ENCODE data around the gene ADCY6.

Gene ADCY6

GRCh38 chr12:48788854-48789775, at the start of gene ADCY6:
Gene ADCY6 (minus strand): TSS chr12:48789089. CDS start chr12:48783434, 5,655 bp downstream.
- peak; percentile 17 to 51 for DNase-seq

GRCh38 chr12:48838048-48838447, 49.2 kb upstream of the ADCY6 start:
- no peak for DNase-seq

- no peak for DNase-seq
Measured at GRCh38 chr12:48832321-48833060, 43.6 kb upstream of the ADCY6 start.

- no peak for DNase-seq
Measured at GRCh38 chr12:48831257-48831656, 42.4 kb upstream of the ADCY6 start.

- no peak for DNase-seq
Measured at GRCh38 chr12:48828841-48829575, 40.1 kb upstream of the ADCY6 start.

DNA sequence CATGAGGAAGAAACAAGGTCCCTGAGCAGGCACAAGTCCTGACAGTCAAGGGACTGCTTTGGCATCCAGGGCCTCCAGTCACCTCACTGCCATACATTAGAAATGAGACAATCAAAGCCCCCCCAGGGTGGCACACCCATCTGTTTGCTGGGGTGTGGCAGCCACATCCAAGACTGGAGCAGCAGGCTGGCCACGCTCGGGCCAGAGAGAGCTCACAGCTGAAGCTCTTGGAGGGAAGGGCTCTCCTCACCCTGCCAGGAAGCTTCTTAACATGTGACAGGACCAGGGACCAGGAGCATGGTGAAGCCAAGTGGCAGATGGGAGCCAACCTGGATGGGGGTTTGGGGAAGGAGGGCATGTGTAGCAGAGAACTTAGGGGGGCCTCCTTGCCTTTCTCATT, 39.4 kb upstream of the ADCY6 start:
- no peak for DNase-seq

GRCh38 chr12:48827513-48828096, 38.7 kb upstream of the ADCY6 start:
- no peak for DNase-seq

DNA sequence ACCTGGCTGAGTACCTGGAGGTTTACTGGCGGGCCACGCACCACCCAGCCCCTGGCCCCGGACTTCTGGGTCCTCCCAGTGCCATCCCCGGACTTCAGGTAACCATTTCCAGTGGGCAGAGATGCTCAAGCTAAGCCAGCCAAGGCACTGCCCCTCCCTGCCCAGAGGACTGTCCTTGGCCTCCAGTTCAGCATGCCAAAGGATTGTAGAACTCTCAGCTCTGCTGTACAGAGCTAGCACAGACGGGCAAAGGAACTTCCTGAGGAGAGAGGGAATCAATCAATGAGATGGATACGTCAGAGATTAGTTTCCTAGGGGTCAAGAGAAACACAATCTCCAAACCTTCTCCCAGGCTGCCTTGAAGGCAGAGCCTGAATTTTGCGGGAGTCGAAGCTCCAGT, 38.1 kb upstream of the ADCY6 start:
- no peak for DNase-seq

DNA sequence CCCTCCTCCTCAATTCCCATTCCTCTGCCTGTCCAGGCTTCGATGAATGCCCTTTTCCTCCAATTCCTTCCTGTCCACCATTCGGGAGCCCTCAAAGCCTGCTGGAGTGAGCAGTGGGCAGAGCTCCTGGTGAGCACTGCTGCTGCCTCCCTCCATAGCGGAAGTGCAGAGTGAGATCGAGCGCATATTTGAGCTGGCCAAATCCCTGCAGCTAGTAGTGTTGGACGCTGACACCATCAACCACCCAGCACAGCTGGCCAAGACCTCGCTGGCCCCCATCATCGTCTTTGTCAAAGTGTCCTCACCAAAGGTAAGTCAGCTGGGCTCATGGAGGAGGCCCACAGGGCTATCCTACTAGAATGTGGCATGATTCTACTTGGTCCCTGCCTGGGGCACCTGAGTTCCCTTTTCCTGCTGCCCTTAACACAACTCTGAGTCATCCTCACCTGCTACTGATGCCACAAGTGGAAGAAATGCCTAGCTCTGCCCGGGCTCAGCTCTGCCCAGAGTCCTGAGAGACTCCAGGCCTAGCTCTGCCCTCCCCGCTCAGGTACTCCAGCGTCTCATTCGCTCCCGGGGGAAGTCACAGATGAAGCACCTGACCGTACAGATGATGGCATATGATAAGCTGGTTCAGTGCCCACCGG, 37.4 kb upstream of the ADCY6 start:
- no peak for DNase-seq

DNA sequence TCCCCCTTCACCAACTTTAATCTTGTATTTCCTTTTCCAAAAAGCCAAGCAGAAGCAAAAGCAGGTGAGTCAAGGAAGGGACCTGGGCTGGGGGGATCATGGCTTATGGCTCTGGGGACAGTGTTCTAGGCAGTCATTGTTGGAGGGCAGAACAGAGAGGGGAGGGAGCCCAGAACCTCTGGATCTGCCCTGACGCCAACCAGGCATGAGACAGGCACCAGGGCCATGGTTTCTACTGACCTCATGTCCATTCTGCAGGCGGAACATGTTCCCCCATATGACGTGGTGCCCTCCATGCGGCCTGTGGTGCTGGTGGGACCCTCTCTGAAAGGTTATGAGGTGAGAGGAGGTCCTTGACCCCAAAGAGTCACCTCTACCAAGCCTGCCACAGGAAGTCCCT, 36.0 kb upstream of the ADCY6 start:
- DNase-seq = no peak

GRCh38 chr12:48824112-48824511, 35.2 kb upstream of the ADCY6 start:
- no peak for DNase-seq

DNA sequence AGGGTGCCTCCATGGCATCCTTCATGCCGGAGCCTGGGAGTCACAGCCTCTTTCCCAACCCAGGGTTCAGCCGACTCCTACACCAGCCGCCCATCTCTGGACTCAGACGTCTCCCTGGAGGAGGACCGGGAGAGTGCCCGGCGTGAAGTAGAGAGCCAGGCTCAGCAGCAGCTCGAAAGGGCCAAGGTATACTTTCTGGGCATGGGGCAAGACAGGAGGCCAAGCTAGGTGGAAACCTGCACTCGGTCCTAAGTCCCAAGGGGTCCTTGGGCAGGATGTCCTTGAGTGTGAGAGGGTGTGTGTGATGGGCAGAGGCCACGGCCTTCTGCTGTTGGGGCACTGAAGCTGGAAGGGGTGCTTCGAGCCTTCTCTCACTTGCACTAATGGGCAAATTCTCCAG, 34.4 kb upstream of the ADCY6 start:
- DNase-seq = no peak

DNA sequence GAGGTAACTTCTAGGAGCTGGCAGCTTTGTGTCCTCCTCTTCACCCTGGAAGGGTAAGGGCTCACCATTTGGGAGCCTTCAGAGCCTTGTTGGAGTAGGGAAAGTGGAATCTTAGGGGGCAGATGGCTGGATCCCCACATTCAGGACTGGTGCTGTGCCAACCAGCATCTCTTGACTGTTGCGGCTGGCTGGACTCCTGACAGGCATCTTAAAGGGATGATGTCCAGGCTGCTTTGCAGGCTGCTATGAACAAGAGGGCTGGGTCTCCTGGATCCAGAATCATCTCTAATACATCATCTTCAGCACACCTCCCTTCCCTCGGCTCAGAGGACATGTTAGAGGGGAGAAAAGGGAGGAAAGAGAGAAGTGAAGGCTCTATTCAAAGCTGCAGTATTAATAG, 33.8 kb upstream of the ADCY6 start:
- DNase-seq = no peak

- no peak for DNase-seq
Measured at GRCh38 chr12:48822139-48822538, 33.2 kb upstream of the ADCY6 start.

- no peak for DNase-seq
Measured at GRCh38 chr12:48819986-48820725, 31.3 kb upstream of the ADCY6 start.

DNA sequence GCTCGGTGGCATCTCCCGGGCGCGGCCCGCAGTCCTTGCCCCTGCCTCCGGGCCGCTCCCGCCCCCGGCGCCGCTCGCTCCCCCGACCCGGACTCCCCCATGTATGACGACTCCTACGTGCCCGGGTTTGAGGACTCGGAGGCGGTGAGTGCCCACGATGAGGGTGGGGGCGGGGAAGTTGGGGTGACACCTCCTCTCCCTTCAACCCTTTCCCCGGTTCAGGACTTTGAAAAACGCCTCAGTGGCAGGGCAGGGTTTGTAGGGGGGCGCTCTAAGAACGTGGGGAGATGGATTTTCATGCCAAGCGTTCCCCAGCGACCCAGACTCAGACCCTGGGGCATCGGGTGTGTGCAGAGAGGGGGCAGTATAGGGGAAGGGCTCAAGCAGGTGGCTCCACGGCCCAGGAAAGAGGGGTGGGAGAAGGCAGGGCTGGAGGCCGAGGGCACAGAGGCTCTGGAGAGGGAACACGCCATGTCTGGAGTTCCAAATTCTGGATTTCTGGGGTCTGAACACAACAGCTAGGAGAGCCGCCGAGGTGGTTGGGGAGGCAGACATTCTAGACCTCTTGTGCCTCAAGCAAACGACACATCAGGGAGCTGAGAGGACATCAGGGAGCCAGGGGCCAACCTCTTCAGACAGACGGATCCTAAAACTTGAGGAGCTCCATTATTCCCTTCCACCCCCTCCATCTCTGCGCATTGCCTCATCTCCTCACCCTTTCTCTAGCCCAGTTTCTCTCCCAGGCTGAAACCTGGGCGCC, 30.1 kb upstream of the ADCY6 start:
- DNase-seq = no peak

GRCh38 chr12:48817873-48818830, 29.3 kb upstream of the ADCY6 start, which contains the start of gene CACNB3:
Gene CACNB3 (plus strand): TSS chr12:48818496. CDS start chr12:48818930, 434 bp downstream.
- DNase-seq = peak; percentile 65 to 73

DNA sequence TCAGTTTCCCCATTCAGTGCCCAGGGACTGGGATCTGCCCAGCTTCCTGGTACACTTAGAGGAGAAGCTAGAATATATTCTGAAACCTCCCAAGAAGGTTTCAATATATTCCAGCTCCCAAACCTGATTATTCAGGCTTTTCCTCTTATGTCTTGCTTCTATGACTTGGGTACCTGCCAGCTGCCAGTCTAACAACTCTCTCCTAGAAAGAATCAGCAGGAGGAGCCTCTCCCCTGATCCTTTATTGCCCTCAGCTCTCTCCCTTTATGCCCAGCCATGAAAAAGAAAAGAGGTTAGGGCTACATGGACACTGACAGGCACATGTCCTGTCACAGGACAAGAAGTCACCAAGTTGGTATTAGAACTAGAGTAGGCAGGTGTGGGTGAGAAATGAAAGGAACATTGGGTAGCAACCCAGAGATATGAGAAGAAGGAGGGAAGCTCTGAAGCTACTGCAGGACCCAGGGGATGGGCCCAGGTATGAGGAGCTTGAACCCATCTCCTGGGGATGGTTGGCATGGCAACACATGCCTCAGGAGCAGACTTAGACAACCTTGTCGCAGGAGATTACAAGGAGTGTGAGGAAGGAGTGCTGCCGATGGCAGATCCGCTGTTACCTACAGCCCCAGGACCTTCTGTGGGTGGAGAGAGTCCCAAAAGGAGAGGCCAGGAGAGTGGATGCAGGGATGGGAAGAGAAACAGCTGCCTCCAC, 27.4 kb upstream of the ADCY6 start:
- DNase-seq = no peak
